RKO (cell line): ENCODE results near the gene PROM1.

Experiments used
- DNase-seq: peaks from one replicate; pipeline ENCODE4 v3.0.0-alpha.2; 2016; ENCODE audit warnings: low spot score

Gene PROM1

GRCh38 chr4:15938640-15939039 lies 145.2 kb downstream of the PROM1 start, which contains the start of gene FGFBP1:
TSS of gene FGFBP1 (minus strand) at chr4:15938740. CDS start at chr4:15936632, 2,108 bp downstream.
- DNase-seq: no peak

GRCh38 chr4:15938182-15938581 lies 145.6 kb downstream of the PROM1 start:
- DNase-seq: no peak

GRCh38 chr4:15936495-15936894 lies 147.3 kb downstream of the PROM1 start:
- DNase-seq: no peak

- DNase-seq: no peak
Measured at GRCh38 chr4:15935504-15936402, 148.1 kb downstream of the PROM1 start.

- DNase-seq: no peak
Measured at GRCh38 chr4:15934259-15934658, 149.6 kb downstream of the PROM1 start.

GRCh38 chr4:15931451-15932210 lies 152.2 kb downstream of the PROM1 start:
- DNase-seq: no peak

- no peak for DNase-seq
Measured at GRCh38 chr4:15930314-15930713, 153.5 kb downstream of the PROM1 start.

GRCh38 chr4:15929540-15929939 lies 154.3 kb downstream of the PROM1 start:
- DNase-seq: no peak

GRCh38 chr4:15928883-15929282 lies 154.9 kb downstream of the PROM1 start:
- DNase-seq: no peak

GRCh38 chr4:15926486-15926885 lies 157.3 kb downstream of the PROM1 start:
- no peak for DNase-seq

- no peak for DNase-seq
Measured at GRCh38 chr4:15925830-15926229, 158.0 kb downstream of the PROM1 start.

- DNase-seq: no peak
Measured at GRCh38 chr4:15921592-15921932, 162.3 kb downstream of the PROM1 start.

GRCh38 chr4:15920723-15921591 lies 162.9 kb downstream of the PROM1 start:
- peak; percentile 85 for DNase-seq

GRCh38 chr4:15918484-15919129 lies 165.2 kb downstream of the PROM1 start:
- no peak for DNase-seq
